Hepatocyte (in vitro differentiated cells): ENCODE measurements around the gene ZNF77.

Source experiments
- EZH2 ChIP-seq: fragments of 200-600 bp; sonication (generic); IDR thresholded peaks from 2 replicates; pipeline ENCODE4 v1.6.1; 2016; ENCODE audit warnings: antibody characterized with exemption, mild to moderate bottlenecking, borderline replicate concordance
- EZH2phosphoT487 ChIP-seq: fragments of 200-600 bp; sonication (generic); IDR thresholded peaks from one replicate; pipeline ENCODE4 v1.6.1; 2018; ENCODE audit warnings: antibody characterized with exemption, mild to moderate bottlenecking, low read depth, moderate library complexity; ENCODE audit not compliant: unreplicated experiment, severe bottlenecking
- TF ChIP-seq, protein P1 (sequence below): fragments of 200-600 bp; sonication (generic); IDR thresholded peaks from 2 replicates; pipeline ENCODE4 v1.5.1; 2016; ENCODE audit warnings: antibody characterized with exemption, mild to moderate bottlenecking; ENCODE audit not compliant: poor library complexity

DNA sequence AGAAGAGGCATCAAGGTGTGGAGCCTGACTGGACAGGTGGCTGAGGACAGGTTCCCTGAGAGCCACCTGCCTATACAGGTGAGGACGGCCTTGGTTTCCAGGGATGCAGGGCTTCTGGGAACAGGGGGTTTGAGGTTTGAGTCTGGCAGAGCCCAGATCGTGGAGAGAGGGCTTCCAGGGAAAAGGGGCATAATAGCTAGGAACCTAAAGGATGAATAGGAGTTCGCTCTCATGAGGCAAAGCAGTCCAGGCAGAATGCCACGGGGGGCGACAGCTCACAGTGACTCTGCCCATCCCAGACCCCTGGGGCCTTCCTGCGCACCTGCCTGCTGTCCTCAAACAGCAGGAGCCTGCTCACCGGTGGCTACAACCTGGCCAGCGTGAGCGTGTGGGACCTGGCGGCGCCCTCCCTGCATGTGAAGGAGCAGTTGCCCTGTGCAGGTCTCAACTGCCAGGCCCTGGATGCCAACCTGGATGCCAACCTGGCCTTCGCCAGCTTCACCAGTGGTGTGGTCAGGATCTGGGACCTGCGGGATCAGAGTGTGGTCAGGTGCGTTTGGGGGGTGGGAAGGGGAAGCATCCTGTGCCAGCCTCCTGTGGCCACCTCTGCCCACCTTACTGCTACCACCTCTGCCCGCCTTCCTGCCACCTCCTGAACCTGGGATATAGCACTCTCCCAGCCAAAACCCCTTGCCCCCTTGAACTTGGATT lies 44.6 kb upstream of the ZNF77 start:
- TF ChIP-seq, protein P1, sequence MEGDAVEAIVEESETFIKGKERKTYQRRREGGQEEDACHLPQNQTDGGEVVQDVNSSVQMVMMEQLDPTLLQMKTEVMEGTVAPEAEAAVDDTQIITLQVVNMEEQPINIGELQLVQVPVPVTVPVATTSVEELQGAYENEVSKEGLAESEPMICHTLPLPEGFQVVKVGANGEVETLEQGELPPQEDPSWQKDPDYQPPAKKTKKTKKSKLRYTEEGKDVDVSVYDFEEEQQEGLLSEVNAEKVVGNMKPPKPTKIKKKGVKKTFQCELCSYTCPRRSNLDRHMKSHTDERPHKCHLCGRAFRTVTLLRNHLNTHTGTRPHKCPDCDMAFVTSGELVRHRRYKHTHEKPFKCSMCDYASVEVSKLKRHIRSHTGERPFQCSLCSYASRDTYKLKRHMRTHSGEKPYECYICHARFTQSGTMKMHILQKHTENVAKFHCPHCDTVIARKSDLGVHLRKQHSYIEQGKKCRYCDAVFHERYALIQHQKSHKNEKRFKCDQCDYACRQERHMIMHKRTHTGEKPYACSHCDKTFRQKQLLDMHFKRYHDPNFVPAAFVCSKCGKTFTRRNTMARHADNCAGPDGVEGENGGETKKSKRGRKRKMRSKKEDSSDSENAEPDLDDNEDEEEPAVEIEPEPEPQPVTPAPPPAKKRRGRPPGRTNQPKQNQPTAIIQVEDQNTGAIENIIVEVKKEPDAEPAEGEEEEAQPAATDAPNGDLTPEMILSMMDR = no peak
- TF ChIP-seq EZH2 = no peak
- no peak for TF ChIP-seq EZH2phosphoT487
